Stimulated activated CD8-positive, alpha-beta memory T cell treated with anti-CD3 and anti-CD28 coated beads, Interleukin-15, amount 100 ng/mL, for 48 hours (primary cell): ENCODE measurements around the gene TULP4.
"Not testable (repeated sequence)": the region's sequence is repeated elsewhere in the genome, so short reads cannot be mapped to it uniquely, and the experiment has no call there.

ENCODE experiments used
- DNase-seq, 2 donors: peaks; one replicate each; pipeline ENCODE4 v3.0.0-alpha.2; 2020; ENCODE audit warnings: low read depth in 2 of 2

TULP4 gene

DNA sequence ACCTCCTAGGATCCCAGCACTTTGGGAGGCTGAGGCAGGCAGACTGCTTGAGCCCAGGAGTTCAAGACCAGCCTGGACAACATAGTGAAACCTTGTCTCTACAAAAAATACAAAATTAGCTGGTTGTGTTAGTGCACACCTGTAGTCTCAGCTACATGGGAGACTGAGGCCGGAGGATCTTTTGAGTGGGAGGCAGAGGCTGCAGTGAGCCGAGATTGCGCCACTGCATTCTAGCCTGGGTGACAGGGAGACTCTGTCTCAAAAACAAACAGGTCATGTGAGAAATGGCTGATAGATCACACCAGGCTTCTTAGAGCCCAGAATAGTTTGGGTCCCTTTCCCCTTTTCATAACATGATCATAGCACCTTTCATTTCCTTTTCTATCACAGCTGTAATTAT is 244.8 kb downstream of the TULP4 start:
- DNase-seq: not testable (repeated sequence)

DNA sequence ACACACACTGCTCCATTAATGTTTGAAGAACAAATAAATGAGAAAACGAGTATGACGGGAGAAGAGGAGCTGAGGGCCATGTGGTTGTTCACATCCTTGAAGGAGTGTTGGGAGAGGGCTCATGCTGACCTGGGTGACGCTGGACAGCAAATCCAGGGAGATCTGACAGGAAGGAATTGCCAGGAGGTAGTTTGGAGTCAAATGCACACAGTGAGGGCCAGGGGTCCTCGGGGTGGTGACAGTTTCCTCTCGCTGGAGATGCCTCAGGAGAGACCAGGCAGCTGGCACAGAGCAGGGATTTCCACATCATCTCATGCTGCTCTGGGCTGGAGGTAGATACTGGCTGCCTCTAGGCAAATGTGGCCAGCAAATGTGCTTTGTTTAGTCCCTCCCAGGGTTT is 245.7 kb downstream of the TULP4 start:
- DNase-seq: no peak

DNA sequence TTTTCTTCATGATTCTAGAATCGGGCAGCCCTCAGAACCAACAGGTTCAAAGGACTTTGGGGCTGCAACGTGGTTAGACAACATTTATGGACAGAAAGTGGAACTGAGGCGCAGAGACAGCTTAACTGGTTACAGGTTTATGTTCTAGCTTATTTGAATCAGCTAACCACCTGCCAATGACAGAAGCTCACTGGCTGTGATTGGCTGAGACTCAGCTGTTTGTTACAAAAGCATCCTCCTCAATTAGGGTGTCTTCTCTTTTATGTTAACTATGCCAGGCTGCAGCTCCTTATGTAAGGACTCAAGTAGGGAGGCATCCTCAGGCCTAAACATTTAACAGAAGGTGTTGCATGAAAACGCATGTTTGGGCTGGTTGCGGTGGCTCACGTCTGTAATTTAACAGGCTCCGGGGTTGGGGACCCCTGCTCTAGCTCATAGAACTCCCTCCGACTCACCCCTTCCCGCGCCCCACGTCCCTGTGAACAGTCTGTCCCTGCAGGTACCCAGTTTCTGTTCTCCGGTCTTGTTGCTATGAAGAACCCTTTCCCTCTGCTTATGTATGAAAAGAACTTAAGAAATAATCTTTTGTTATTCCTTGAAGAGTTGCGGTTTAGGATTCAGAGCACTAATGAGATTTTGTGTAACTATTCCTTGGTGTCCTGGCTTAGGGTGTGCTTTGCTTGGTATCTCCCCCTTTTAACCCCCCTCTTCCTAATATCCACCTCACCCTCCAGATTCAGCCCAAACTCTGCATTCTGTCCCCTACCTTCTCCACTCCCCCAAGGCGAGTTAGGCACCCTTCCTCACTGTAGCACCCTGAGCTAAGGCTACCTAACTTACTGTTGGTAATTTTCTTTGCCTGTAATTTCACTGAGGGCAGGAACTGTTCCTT is 246.4 kb downstream of the TULP4 start:
- DNase-seq: no peak

DNA sequence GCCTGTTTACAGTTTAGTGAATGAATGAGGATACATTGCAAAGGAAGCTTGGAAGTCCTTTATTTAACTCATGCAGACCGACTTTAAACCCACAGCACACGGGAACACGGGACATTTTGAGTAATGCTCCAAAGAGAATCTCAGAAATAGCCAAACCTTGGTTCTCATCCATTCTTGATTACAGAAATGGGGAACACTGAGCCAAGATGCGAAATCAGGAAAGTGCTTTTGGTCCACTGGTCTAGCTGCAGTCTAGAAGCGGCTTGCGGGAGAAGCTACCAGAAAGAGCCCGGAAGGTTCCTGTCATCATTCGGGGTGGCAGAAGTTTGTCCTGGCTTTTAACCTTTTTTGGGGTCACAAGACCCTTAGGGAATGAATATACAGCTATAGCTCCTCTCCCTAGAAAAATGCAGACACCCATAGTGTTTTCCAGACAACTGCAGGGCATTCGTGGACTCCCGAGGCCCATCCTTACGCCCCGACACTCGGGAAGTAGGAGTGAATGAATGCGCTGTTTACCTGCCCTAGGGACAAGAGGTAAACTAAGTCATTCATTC is 247.2 kb downstream of the TULP4 start:
- no peak for DNase-seq

DNA sequence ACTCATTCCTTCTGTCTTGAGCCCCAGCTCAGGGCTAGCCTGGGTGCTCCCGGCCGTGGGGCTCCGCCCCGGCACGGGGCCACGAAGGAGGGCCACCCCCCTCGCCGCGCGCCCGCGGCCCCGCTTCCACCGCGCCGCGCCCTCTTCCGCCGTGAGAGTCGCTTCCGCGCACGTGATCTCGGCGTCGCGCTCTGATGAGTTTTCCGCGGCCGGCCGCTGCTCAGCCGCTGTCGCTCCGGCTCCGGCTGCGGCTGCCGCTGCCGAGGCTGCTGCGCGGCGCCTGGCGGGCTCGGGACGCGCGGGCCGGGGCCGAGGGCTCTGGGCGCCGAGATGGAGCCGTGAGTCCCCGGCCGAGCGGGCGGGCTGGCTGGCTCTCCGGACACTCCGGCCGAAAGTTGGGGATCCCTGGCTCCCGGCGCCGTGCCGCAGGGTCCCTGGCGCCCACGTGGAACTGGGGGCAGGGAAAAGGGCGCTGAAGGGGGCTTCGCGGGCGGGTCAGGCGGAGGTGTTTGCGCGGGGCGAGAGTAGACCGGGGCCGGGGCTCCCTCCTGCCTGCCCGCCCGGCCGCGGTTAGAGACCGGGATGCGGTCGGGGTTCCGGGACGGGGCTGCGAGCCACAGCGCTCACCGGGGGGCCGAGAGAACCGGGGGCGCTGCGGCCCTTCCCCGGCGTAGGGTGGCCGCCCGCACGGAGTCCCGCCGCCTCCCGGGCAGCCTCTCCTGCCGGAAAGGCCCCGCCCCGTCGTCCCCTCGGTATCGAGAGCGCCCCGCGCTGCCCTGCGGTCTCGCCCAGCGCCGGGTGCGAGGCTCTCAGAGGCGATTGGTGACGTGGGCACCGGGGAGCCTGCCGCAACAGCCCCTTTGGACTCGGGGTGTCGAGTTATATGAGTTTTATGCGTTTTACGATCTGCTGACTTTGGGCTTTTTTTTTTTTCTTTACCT is 247.9 kb downstream of the TULP4 start, which contains the start of gene TMEM181:
Gene TMEM181, plus strand, starts transcription at position 197 of the 941 bp plus-strand sequence. Its CDS starts 134 bp downstream, at position 331.
- peak; percentile 77 to 80 for DNase-seq

DNA sequence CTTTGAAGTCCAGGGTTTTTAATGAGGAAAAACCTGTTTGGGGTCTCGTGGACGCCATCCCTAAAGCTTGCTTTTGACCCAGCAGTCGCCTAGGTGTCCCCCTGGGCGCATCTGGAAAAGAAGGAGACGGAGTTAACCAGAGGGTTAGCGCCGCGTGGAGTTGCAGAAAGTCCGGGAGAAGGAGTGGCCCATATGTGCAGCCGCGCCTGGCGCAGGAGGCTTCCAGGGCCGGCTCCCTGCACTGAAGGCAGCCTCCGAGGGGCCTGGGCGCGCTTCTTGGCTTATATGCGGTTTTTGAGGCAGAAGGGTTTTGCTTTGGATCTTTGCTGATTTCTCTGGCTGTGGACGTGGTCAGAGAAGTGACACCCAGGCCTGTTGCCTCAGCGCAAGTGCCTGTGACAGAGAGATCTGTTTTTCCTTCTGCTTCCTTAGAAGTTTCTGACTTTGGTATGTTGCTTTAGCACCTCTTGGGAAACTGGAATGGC is 248.6 kb downstream of the TULP4 start:
- no peak for DNase-seq
